OCI-LY7 (cell line): ENCODE results near the gene UBE4B.

Source experiments
- EZH2phosphoT487 ChIP-seq: fragments of 200-600 bp; sonication (generic); IDR thresholded peaks from 2 replicates; pipeline ENCODE4 v1.6.1; 2018; ENCODE audit warnings: low read depth, borderline replicate concordance, mild to moderate bottlenecking, mixed run types, antibody characterized with exemption, low read length, moderate library complexity, mixed read lengths
- TF ChIP-seq, protein P1 (sequence below): fragments of 200-600 bp; sonication (generic); conservative IDR thresholded peaks from 2 replicates; pipeline ENCODE4 v1.5.1; 2014; ENCODE audit warnings: mild to moderate bottlenecking, antibody characterized with exemption, low read length, moderate library complexity, mixed read lengths

DNA sequence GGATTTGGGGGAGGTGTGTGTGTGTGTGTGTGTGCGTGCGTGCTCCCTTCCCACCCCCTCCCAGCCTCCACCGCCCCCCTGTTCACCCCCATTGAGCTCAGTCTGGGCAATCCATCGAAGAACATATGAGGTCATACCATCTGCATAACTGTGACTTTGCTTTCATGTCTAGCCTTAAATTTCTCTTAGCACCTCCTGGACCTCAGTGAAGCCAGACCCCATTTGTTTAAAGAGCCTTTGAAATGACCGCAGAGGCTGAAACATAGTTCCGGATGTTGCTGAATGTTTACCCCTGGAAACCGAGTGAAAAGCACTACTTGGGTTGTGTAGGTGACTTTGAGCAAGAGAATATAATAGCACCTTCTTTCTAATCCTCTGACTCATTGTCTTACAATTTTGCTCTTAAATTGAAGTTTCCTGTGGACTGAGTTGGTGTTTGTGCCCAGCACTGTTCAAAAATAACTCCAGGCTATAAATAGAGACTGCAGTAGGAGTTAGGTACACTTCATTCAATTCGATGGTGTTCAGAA, 75.4 kb downstream of the UBE4B start:
- TF ChIP-seq, protein P1, sequence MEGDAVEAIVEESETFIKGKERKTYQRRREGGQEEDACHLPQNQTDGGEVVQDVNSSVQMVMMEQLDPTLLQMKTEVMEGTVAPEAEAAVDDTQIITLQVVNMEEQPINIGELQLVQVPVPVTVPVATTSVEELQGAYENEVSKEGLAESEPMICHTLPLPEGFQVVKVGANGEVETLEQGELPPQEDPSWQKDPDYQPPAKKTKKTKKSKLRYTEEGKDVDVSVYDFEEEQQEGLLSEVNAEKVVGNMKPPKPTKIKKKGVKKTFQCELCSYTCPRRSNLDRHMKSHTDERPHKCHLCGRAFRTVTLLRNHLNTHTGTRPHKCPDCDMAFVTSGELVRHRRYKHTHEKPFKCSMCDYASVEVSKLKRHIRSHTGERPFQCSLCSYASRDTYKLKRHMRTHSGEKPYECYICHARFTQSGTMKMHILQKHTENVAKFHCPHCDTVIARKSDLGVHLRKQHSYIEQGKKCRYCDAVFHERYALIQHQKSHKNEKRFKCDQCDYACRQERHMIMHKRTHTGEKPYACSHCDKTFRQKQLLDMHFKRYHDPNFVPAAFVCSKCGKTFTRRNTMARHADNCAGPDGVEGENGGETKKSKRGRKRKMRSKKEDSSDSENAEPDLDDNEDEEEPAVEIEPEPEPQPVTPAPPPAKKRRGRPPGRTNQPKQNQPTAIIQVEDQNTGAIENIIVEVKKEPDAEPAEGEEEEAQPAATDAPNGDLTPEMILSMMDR, result no peak
- TF ChIP-seq EZH2phosphoT487, result no peak
